Gastroesophageal sphincter (tissue), 3 donors: ENCODE measurements around the gene COQ4.

Experiments used
- POLR2AphosphoS5 ChIP-seq: sonication (generic); formaldehyde crosslinking; IDR thresholded peaks from one replicate; pipeline ENCODE4 v1.6.1; 2017; ENCODE audit warnings: antibody characterized with exemption
- TF ChIP-seq, protein P1 (sequence below), 4 experiments: fragments of 200-600 bp in 2 of 4; fragments of 450-650 bp in 2 of 4; sonication (generic) in 1 of 4; IDR thresholded peaks; one replicate each; pipeline ENCODE4 v1.5.1; 2017 to 2019; ENCODE audit warnings: antibody characterized with exemption in 4 of 4, mild to moderate bottlenecking in 2 of 4, moderate library complexity in 2 of 4

DNA sequence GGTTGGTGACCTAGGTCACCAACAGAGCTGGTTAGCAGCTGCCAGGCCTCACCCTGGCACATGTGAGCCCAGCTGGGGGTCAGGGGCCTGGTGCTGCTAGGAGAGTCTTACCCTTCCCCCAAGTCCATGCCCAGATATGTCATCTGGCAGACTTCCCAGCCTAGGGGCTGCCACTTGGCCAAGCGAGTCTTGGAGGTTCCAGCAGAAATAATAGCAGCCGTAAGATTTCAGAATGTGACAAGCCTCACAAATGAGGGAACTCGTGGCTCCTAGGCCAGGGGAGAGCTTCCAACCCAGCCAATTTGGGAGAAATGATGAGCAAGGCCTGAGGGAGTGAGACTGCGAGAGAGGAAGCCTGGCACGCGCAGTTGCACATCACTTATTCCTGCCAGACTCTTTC is 59.6 kb downstream of the COQ4 start:
- TF ChIP-seq POLR2AphosphoS5: no peak
- TF ChIP-seq, protein P1, sequence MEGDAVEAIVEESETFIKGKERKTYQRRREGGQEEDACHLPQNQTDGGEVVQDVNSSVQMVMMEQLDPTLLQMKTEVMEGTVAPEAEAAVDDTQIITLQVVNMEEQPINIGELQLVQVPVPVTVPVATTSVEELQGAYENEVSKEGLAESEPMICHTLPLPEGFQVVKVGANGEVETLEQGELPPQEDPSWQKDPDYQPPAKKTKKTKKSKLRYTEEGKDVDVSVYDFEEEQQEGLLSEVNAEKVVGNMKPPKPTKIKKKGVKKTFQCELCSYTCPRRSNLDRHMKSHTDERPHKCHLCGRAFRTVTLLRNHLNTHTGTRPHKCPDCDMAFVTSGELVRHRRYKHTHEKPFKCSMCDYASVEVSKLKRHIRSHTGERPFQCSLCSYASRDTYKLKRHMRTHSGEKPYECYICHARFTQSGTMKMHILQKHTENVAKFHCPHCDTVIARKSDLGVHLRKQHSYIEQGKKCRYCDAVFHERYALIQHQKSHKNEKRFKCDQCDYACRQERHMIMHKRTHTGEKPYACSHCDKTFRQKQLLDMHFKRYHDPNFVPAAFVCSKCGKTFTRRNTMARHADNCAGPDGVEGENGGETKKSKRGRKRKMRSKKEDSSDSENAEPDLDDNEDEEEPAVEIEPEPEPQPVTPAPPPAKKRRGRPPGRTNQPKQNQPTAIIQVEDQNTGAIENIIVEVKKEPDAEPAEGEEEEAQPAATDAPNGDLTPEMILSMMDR (IDR thresholded peaks at IDR 0.05): no peak
